HepG2 (cell line): ENCODE measurements around the gene ALDOA. TPM values are rescaled to one million over a fixed set of nuclear protein-coding genes. Genes with fewer than 3 reads are reported as not detected.

Source experiments
- CBX2 ChIP-seq, 2 experiments: fragments of 200-600 bp in 1 of 2; sonication (generic); formaldehyde crosslinking in 1 of 2; IDR thresholded peaks; 2 replicates each; pipeline versions ENCODE4 v1.7.0 to v1.8.1; 2018 to 2022; ENCODE audit warnings: low read depth in 2 of 2, low read length in 1 of 2, mild to moderate bottlenecking in 1 of 2, missing genetic modification reagents in 1 of 2
- ETS1 ChIP-seq: sonication (generic); formaldehyde crosslinking; IDR thresholded peaks from 2 replicates; pipeline ENCODE4 v1.4.0; 2020; ENCODE audit warnings: missing genetic modification reagents
- HNF4A ChIP-seq: sonication (generic); formaldehyde crosslinking; IDR thresholded peaks from 2 replicates; pipeline ENCODE4 v1.4.0; 2020; ENCODE audit warnings: missing genetic modification reagents
- MTA3 ChIP-seq: sonication (generic); formaldehyde crosslinking; IDR thresholded peaks from 2 replicates; pipeline ENCODE4 v1.4.0; 2020; ENCODE audit warnings: missing genetic modification reagents
- PHF5A ChIP-seq: IDR thresholded peaks from one replicate; pipeline ENCODE4 v1.6.1; 2018; ENCODE audit warnings: low read depth, missing genetic modification reagents; ENCODE audit not compliant: unreplicated experiment
- POLR2G ChIP-seq: fragments of 200-400 bp; formaldehyde crosslinking; IDR thresholded peaks from 2 replicates; pipeline ENCODE4 v1.6.1; 2018; ENCODE audit warnings: mild to moderate bottlenecking, low read depth, low read length, moderate library complexity
- SP2 ChIP-seq: sonication (generic); formaldehyde crosslinking; IDR thresholded peaks from 2 replicates; pipeline ENCODE4 v1.5.1; 2020; ENCODE audit warnings: mild to moderate bottlenecking, missing genetic modification reagents
- SP5 ChIP-seq: IDR thresholded peaks from 2 replicates; pipeline ENCODE4 v1.6.1; 2016; ENCODE audit warnings: low read depth, borderline replicate concordance
- SPEN ChIP-seq: sonication (generic); formaldehyde crosslinking; IDR thresholded peaks from 2 replicates; pipeline ENCODE4 v1.5.1; 2020; ENCODE audit warnings: low read depth, mild to moderate bottlenecking, missing genetic modification reagents
- ZBTB7A ChIP-seq: sonication (generic); formaldehyde crosslinking; IDR thresholded peaks from 2 replicates; pipeline ENCODE4 v1.8.0; 2022; ENCODE audit warnings: mild to moderate bottlenecking, missing genetic modification reagents
- ZC3H4 ChIP-seq: sonication (generic); formaldehyde crosslinking; IDR thresholded peaks from 2 replicates; pipeline ENCODE4 v1.4.0; 2020; ENCODE audit warnings: missing genetic modification reagents, borderline replicate concordance
- ZFP82 ChIP-seq: sonication (generic); formaldehyde crosslinking; IDR thresholded peaks from 2 replicates; pipeline ENCODE4 v1.5.1; 2020; ENCODE audit warnings: mild to moderate bottlenecking, missing genetic modification reagents, borderline replicate concordance
- ZNF225 ChIP-seq: sonication (generic); formaldehyde crosslinking; IDR thresholded peaks from 2 replicates; pipeline ENCODE4 v1.4.0; 2020; ENCODE audit warnings: mild to moderate bottlenecking, missing genetic modification reagents
- ZNF230 ChIP-seq: sonication (generic); formaldehyde crosslinking; IDR thresholded peaks from 2 replicates; pipeline ENCODE4 v1.4.0; 2020; ENCODE audit warnings: mild to moderate bottlenecking, missing genetic modification reagents
- ZNF512B ChIP-seq: sonication (generic); formaldehyde crosslinking; IDR thresholded peaks from 2 replicates; pipeline ENCODE4 v1.5.1; 2020; ENCODE audit warnings: missing genetic modification reagents, mild to moderate bottlenecking, borderline replicate concordance
- ZNF556 ChIP-seq: sonication (generic); formaldehyde crosslinking; IDR thresholded peaks from 2 replicates; pipeline ENCODE4 v1.4.0; 2020; ENCODE audit warnings: mild to moderate bottlenecking, missing genetic modification reagents, borderline replicate concordance
- ZNF557 ChIP-seq: sonication (generic); formaldehyde crosslinking; IDR thresholded peaks from 2 replicates; pipeline ENCODE4 v1.4.0; 2020; ENCODE audit warnings: missing genetic modification reagents
- ZNF629 ChIP-seq: sonication (generic); formaldehyde crosslinking; conservative IDR thresholded peaks from 2 replicates; pipeline ENCODE4 v1.5.0; 2020; ENCODE audit warnings: missing genetic modification reagents
- polyA plus RNA-seq, 8 experiments: library from polyadenylated mRNA; depleted of rRNA in 3 of 8; stranded (reverse) in 7 of 8; unstranded in 1 of 8; fragments of >200 nt; fragmentation: Illumina TruSeq in 4 of 8; extraction: Trizol in 4 of 8; gene quantifications; 2 replicates each; pipeline versions ENCODE4 v1.2.1 to v1.2.3, GENCODE V29; 2011 to 2016; ENCODE audit warnings: low read depth in 4 of 8, missing spikeins in 1 of 8, mixed read lengths in 1 of 8; ENCODE audit not compliant: insufficient read depth in 1 of 8
- total RNA-seq, 5 experiments: library from RNA; depleted of rRNA; stranded (reverse); fragments of >200 nt; fragmentation: Illumina TruSeq; extraction: Trizol; gene quantifications; 2 replicates each; pipeline ENCODE4 v1.2.3, GENCODE V29; 2016; ENCODE audit warnings: low read depth in 1 of 5
- TF ChIP-seq, protein P1 (sequence below): sonication (generic); formaldehyde crosslinking; IDR thresholded peaks from 2 replicates; pipeline ENCODE4 v1.4.0; 2020; ENCODE audit warnings: missing genetic modification reagents
- TF ChIP-seq, protein P2 (sequence below): IDR thresholded peaks from 2 replicates; pipeline ENCODE4 v1.6.1; 2018; ENCODE audit warnings: missing genetic modification reagents, mild to moderate bottlenecking, missing compliant biosample characterization

The ALDOA gene
- total and polyA plus RNA-seq, 2 of the 13 experiments (the other 11 are each of a cell fraction or from before 2014, with no cell fraction given): 925 to 1,884 TPM

- TF ChIP-seq ETS1 (CRISPR knock-in tag) (peak; percentile 50; the same call in 1 of the 2 replicates), HNF4A (no peak; the same call in 1 of the 2 replicates), ZBTB7A (CRISPR knock-in tag) (peak; percentile 50; the same call in 1 of the 2 replicates), SP5 (CRISPR knock-in tag) (0 out of 2 replicates have a peak, but pooled peaks have one; percentile 23), ZNF225 (CRISPR knock-in tag) (peak; percentile 19; the same call in 1 of the 2 replicates), ZNF557 (CRISPR knock-in tag) (no peak; the same call in 1 of the 2 replicates), ZFP82 (no peak), ZNF629 (CRISPR knock-in tag) (peak; percentile 18; the same call in 1 of the 2 replicates), CBX2 (IDR thresholded peaks at IDR 0.05; ENCODE audit: low read depth, low read length) (no peak), CBX2 (CRISPR knock-in tag; IDR thresholded peaks at IDR 0.05; ENCODE audit: low read depth) (no peak), SPEN (CRISPR knock-in tag) (peak; percentile 66), SP2 (no peak), ZC3H4 (CRISPR knock-in tag) (peak; percentile 34; the same call in 1 of the 2 replicates), ZNF556 (0 out of 2 replicates have a peak, but pooled peaks have one; percentile 15), ZNF230 (CRISPR knock-in tag) (no peak), MTA3 (CRISPR knock-in tag) (no peak), POLR2G (peak; percentile 81), PHF5A (CRISPR knock-in tag) (peak; percentile 66), ZNF512B (CRISPR knock-in tag) (no peak)
- TF ChIP-seq, protein P1, sequence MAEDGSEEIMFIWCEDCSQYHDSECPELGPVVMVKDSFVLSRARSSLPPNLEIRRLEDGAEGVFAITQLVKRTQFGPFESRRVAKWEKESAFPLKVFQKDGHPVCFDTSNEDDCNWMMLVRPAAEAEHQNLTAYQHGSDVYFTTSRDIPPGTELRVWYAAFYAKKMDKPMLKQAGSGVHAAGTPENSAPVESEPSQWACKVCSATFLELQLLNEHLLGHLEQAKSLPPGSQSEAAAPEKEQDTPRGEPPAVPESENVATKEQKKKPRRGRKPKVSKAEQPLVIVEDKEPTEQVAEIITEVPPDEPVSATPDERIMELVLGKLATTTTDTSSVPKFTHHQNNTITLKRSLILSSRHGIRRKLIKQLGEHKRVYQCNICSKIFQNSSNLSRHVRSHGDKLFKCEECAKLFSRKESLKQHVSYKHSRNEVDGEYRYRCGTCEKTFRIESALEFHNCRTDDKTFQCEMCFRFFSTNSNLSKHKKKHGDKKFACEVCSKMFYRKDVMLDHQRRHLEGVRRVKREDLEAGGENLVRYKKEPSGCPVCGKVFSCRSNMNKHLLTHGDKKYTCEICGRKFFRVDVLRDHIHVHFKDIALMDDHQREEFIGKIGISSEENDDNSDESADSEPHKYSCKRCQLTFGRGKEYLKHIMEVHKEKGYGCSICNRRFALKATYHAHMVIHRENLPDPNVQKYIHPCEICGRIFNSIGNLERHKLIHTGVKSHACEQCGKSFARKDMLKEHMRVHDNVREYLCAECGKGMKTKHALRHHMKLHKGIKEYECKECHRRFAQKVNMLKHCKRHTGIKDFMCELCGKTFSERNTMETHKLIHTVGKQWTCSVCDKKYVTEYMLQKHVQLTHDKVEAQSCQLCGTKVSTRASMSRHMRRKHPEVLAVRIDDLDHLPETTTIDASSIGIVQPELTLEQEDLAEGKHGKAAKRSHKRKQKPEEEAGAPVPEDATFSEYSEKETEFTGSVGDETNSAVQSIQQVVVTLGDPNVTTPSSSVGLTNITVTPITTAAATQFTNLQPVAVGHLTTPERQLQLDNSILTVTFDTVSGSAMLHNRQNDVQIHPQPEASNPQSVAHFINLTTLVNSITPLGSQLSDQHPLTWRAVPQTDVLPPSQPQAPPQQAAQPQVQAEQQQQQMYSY: peak; percentile 85
- TF ChIP-seq, protein P2, sequence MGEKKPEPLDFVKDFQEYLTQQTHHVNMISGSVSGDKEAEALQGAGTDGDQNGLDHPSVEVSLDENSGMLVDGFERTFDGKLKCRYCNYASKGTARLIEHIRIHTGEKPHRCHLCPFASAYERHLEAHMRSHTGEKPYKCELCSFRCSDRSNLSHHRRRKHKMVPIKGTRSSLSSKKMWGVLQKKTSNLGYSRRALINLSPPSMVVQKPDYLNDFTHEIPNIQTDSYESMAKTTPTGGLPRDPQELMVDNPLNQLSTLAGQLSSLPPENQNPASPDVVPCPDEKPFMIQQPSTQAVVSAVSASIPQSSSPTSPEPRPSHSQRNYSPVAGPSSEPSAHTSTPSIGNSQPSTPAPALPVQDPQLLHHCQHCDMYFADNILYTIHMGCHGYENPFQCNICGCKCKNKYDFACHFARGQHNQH (CRISPR knock-in tag): no peak
These were observed 26.2 kb downstream of the ALDOA start, which contains the start of gene TBX6 (continued) for GRCh38 chr16:30091474-30092372.
